DOHH2 (cell line): ENCODE measurements around the gene CTSF.

Experiments used
- EZH2phosphoT487 ChIP-seq: fragments of 200-600 bp; sonication (generic); IDR thresholded peaks from 2 replicates; pipeline ENCODE4 v1.6.1; 2017; ENCODE audit warnings: borderline replicate concordance, mild to moderate bottlenecking, antibody characterized with exemption, low read length, moderate library complexity, mixed read lengths
- TF ChIP-seq, protein P1 (sequence below): fragments of 200-600 bp; sonication (generic); IDR thresholded peaks from one replicate; pipeline ENCODE4 v1.5.1; 2014; ENCODE audit warnings: antibody characterized with exemption, mild to moderate bottlenecking, low read depth, low read length; ENCODE audit not compliant: poor library complexity, severe bottlenecking

DNA sequence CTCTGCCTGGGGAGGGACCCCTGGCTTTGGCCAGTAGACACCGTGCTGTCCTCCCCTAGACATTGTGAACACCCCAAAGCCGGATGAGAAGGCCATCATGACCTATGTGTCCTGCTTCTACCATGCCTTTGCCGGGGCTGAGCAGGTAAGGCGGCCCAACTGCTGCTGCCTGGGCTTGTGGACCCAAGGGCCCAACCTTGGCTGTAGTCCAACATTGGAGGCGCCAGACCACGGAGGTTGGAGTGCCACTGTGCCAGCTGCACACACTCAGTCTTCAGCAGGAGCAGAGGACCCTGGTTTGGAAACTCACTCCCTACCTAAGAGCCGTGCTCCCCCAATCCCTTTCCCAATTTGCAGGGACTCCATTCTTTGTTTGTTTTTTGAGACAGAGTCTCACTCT, 12.3 kb downstream of the CTSF start:
- TF ChIP-seq, protein P1, sequence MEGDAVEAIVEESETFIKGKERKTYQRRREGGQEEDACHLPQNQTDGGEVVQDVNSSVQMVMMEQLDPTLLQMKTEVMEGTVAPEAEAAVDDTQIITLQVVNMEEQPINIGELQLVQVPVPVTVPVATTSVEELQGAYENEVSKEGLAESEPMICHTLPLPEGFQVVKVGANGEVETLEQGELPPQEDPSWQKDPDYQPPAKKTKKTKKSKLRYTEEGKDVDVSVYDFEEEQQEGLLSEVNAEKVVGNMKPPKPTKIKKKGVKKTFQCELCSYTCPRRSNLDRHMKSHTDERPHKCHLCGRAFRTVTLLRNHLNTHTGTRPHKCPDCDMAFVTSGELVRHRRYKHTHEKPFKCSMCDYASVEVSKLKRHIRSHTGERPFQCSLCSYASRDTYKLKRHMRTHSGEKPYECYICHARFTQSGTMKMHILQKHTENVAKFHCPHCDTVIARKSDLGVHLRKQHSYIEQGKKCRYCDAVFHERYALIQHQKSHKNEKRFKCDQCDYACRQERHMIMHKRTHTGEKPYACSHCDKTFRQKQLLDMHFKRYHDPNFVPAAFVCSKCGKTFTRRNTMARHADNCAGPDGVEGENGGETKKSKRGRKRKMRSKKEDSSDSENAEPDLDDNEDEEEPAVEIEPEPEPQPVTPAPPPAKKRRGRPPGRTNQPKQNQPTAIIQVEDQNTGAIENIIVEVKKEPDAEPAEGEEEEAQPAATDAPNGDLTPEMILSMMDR = no peak
- TF ChIP-seq EZH2phosphoT487 = no peak
